GM23338 (cell line): ENCODE measurements around the gene RYR3. TPM values are rescaled to one million over a fixed set of nuclear protein-coding genes. Genes with fewer than 3 reads are reported as not detected.

Experiments used
- ATAC-seq: fragments of 200-7000 bp; cut with Tn5 transposase; 3 replicates; pipeline ENCODE4 v1.9.1; 2020
- DNase-seq: peaks from one replicate; pipeline ENCODE4 v3.0.0-alpha.2; 2015; ENCODE audit warnings: low spot score
- H2AFZ ChIP-seq: fragments of 200-600 bp; sonication (generic); 2 replicates; pipeline ENCODE4 v1.8.0; 2016; ENCODE audit warnings: antibody characterized with exemption, mild to moderate bottlenecking, moderate library complexity
- H3F3A ChIP-seq: fragments of 200-600 bp; sonication (generic); replicated peaks from 2 replicates; pipeline ENCODE4 v1.8.0; 2017; ENCODE audit warnings: antibody characterized with exemption, mixed run types, low read depth
- H3K27ac ChIP-seq: fragments of 200-600 bp; sonication (generic); 2 replicates; pipeline ENCODE4 v1.6.1; 2016; ENCODE audit warnings: low read depth
- H3K27me3 ChIP-seq: fragments of 200-600 bp; sonication (generic); 2 replicates; pipeline ENCODE4 v1.8.0; 2016; ENCODE audit warnings: mild to moderate bottlenecking, mixed run types, moderate library complexity; ENCODE audit not compliant: insufficient read depth
- H3K36me3 ChIP-seq: fragments of 200-600 bp; sonication (generic); 2 replicates; pipeline ENCODE4 v1.8.0; 2016; ENCODE audit warnings: mild to moderate bottlenecking; ENCODE audit not compliant: insufficient read depth
- H3K4me1 ChIP-seq: fragments of 200-600 bp; sonication (generic); 2 replicates; pipeline ENCODE4 v1.8.0; 2016; ENCODE audit warnings: mild to moderate bottlenecking, moderate library complexity; ENCODE audit not compliant: insufficient read depth
- H3K4me2 ChIP-seq: fragments of 200-600 bp; sonication (generic); 2 replicates; pipeline ENCODE4 v1.7.1; 2017; ENCODE audit warnings: mixed run types
- H3K4me3 ChIP-seq: fragments of 200-600 bp; sonication (generic); 2 replicates; pipeline ENCODE4 v1.6.1; 2016; ENCODE audit warnings: mixed run types
- H3K79me2 ChIP-seq: fragments of 200-600 bp; sonication (generic); replicated peaks from 2 replicates; pipeline ENCODE4 v1.8.0; 2017; ENCODE audit warnings: mild to moderate bottlenecking; ENCODE audit not compliant: insufficient read depth
- H3K9me2 ChIP-seq: fragments of 200-600 bp; sonication (generic); 2 replicates; pipeline ENCODE4 v1.8.0; 2017; ENCODE audit not compliant: insufficient read depth
- H4K20me1 ChIP-seq: fragments of 200-600 bp; sonication (generic); replicated peaks from 2 replicates; pipeline ENCODE4 v1.8.0; 2017; ENCODE audit warnings: mild to moderate bottlenecking; ENCODE audit not compliant: insufficient read depth
- H3K27ac Mint-ChIP-seq: 2 replicates; pipeline ENCODE4 v1.8.0; 2020; ENCODE audit warnings: inconsistent platforms, mild to moderate bottlenecking, moderate library complexity, mixed read lengths
- H3K27me3 Mint-ChIP-seq: 3 replicates; pipeline ENCODE4 v1.8.0; 2022; ENCODE audit warnings: low read depth, mild to moderate bottlenecking, moderate library complexity, mixed read lengths, inconsistent platforms; ENCODE audit not compliant: insufficient read depth, poor library complexity
- H3K36me3 Mint-ChIP-seq: 3 replicates; pipeline ENCODE4 v1.8.0; 2021; ENCODE audit warnings: low read depth, mild to moderate bottlenecking, inconsistent platforms, moderate library complexity, mixed read lengths
- H3K4me1 Mint-ChIP-seq: 3 replicates; pipeline ENCODE4 v1.8.0; 2020; ENCODE audit warnings: mild to moderate bottlenecking, inconsistent platforms, mixed read lengths
- H3K4me3 Mint-ChIP-seq: 3 replicates; pipeline ENCODE4 v1.8.0; 2021; ENCODE audit warnings: moderate library complexity, mild to moderate bottlenecking, inconsistent platforms, mixed read lengths
- H3K9me3 Mint-ChIP-seq: 3 replicates; pipeline ENCODE4 v1.8.0; 2020; ENCODE audit warnings: moderate library complexity, mild to moderate bottlenecking, inconsistent platforms, mixed read lengths
- CREB1 ChIP-seq: fragments of 250-450 bp; sonication (Bioruptor Pico); IDR thresholded peaks from 2 replicates; pipeline ENCODE4 v1.5.0; 2020; ENCODE audit warnings: low read depth, mild to moderate bottlenecking, moderate library complexity
- EZH2 ChIP-seq: fragments of 200-600 bp; sonication (generic); IDR thresholded peaks from one replicate; pipeline ENCODE4 v1.8.0; 2017; ENCODE audit warnings: antibody characterized with exemption, mild to moderate bottlenecking, low read depth; ENCODE audit not compliant: unreplicated experiment
- EZH2phosphoT487 ChIP-seq: fragments of 200-600 bp; sonication (generic); IDR thresholded peaks from one replicate; pipeline ENCODE4 v1.8.1; 2018; ENCODE audit warnings: antibody characterized with exemption; ENCODE audit not compliant: unreplicated experiment
- JUNB ChIP-seq: IDR thresholded peaks from one replicate; pipeline ENCODE4 v1.6.1; 2016; ENCODE audit warnings: antibody characterized with exemption; ENCODE audit not compliant: unreplicated experiment
- NANOG ChIP-seq: IDR thresholded peaks from 2 replicates; pipeline ENCODE4 v1.6.1; 2016; ENCODE audit warnings: antibody characterized with exemption, borderline replicate concordance
- POLR2AphosphoS5 ChIP-seq: IDR thresholded peaks from 2 replicates; pipeline ENCODE4 v1.6.1; 2016; ENCODE audit warnings: antibody characterized with exemption, low read depth
- STAT1 ChIP-seq: IDR thresholded peaks from one replicate; pipeline ENCODE4 v1.6.1; 2016; ENCODE audit warnings: antibody characterized with exemption; ENCODE audit not compliant: unreplicated experiment
- ZNF114 ChIP-seq: fragments of 250-450 bp; sonication (Bioruptor Pico); IDR thresholded peaks from 2 replicates; pipeline ENCODE4 v1.5.0; 2020; ENCODE audit warnings: mild to moderate bottlenecking, moderate library complexity
- ZNF331 ChIP-seq: fragments of 250-450 bp; sonication (Bioruptor Pico); IDR thresholded peaks from 2 replicates; pipeline ENCODE4 v1.5.0; 2020; ENCODE audit warnings: low read depth, mild to moderate bottlenecking, moderate library complexity
- polyA plus RNA-seq: library from polyadenylated mRNA; unstranded; fragments of >200 nt; fragmentation: Nextera tagmentation; extraction: Ambion mirVana; gene quantifications from 2 replicates; pipeline ENCODE4 v1.2.1, GENCODE V29; 2016
- total RNA-seq: library from RNA; depleted of rRNA; stranded (reverse); fragments of >200 nt; shearing (Covaris generic); gene quantifications from 2 replicates; pipeline ENCODE4 v1.2.3, GENCODE V29; 2014
- TF ChIP-seq, protein P1 (sequence below): fragments of 250-450 bp; sonication (Bioruptor Pico); IDR thresholded peaks from 2 replicates; pipeline ENCODE4 v1.5.0; 2020; ENCODE audit warnings: mild to moderate bottlenecking, moderate library complexity
- TF ChIP-seq, protein P2 (sequence below), 2 experiments: fragments of 200-600 bp in 1 of 2; sonication (generic) in 1 of 2; conservative IDR thresholded peaks; 2 replicates each; pipeline versions ENCODE4 v1.5.1 to v1.6.1; 2016 to 2017; ENCODE audit warnings: antibody characterized with exemption in 2 of 2, low read depth in 2 of 2, mild to moderate bottlenecking in 2 of 2, moderate library complexity in 1 of 2
- TF ChIP-seq, protein P3 (sequence below): IDR thresholded peaks from one replicate; pipeline ENCODE4 v1.6.1; 2018; ENCODE audit warnings: antibody characterized with exemption; ENCODE audit not compliant: unreplicated experiment

RYR3 gene
- total and polyA plus RNA-seq, 2 experiments from 2014 or later = 1.1 to 1.2 TPM

DNA sequence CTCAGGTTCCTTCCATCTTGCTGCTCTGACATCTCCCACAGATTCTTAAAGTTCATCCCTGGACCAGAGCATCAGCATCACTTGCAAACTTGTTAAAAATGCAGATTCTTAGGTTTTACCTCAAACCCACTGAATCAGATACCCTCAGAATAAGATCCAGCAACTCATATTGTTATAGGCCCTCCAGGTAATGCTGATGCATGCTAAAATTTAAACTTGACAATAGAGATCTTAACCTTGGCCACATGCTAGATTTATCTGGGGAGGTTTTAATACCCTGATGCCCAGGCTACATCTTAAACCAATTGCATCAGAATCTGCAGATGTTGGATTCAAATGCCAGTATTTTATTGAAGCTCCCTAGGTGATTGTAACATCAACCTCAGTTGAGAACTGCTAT, 256.9 kb downstream of the RYR3 start:
- Histone ChIP-seq H4K20me1 (no peaks in the 10 kb centered on the region), H3K4me1 (no peaks in the 10 kb centered on the region), H3K27me3 (no peaks in the 10 kb centered on the region), H3K9me2 (no peaks in the 10 kb centered on the region), H3K4me2 (no peak overlapping the region), H3F3A (no peaks in the 10 kb centered on the region), H3K36me3 (no peaks in the 10 kb centered on the region), H3K79me2 (no peaks in the 10 kb centered on the region), H3K4me3 (no peak overlapping the region), H2AFZ (no peak overlapping the region), H3K27ac (no peak overlapping the region)
- Mint-ChIP-seq H3K27ac (no peak overlapping the region), H3K9me3 (no peaks in the 10 kb centered on the region), H3K27me3 (no peaks in the 10 kb centered on the region), H3K4me1 (no peaks in the 10 kb centered on the region), H3K36me3 (no peaks in the 10 kb centered on the region), H3K4me3 (no peak overlapping the region)
- no peak for ATAC-seq
- TF ChIP-seq, protein P1, sequence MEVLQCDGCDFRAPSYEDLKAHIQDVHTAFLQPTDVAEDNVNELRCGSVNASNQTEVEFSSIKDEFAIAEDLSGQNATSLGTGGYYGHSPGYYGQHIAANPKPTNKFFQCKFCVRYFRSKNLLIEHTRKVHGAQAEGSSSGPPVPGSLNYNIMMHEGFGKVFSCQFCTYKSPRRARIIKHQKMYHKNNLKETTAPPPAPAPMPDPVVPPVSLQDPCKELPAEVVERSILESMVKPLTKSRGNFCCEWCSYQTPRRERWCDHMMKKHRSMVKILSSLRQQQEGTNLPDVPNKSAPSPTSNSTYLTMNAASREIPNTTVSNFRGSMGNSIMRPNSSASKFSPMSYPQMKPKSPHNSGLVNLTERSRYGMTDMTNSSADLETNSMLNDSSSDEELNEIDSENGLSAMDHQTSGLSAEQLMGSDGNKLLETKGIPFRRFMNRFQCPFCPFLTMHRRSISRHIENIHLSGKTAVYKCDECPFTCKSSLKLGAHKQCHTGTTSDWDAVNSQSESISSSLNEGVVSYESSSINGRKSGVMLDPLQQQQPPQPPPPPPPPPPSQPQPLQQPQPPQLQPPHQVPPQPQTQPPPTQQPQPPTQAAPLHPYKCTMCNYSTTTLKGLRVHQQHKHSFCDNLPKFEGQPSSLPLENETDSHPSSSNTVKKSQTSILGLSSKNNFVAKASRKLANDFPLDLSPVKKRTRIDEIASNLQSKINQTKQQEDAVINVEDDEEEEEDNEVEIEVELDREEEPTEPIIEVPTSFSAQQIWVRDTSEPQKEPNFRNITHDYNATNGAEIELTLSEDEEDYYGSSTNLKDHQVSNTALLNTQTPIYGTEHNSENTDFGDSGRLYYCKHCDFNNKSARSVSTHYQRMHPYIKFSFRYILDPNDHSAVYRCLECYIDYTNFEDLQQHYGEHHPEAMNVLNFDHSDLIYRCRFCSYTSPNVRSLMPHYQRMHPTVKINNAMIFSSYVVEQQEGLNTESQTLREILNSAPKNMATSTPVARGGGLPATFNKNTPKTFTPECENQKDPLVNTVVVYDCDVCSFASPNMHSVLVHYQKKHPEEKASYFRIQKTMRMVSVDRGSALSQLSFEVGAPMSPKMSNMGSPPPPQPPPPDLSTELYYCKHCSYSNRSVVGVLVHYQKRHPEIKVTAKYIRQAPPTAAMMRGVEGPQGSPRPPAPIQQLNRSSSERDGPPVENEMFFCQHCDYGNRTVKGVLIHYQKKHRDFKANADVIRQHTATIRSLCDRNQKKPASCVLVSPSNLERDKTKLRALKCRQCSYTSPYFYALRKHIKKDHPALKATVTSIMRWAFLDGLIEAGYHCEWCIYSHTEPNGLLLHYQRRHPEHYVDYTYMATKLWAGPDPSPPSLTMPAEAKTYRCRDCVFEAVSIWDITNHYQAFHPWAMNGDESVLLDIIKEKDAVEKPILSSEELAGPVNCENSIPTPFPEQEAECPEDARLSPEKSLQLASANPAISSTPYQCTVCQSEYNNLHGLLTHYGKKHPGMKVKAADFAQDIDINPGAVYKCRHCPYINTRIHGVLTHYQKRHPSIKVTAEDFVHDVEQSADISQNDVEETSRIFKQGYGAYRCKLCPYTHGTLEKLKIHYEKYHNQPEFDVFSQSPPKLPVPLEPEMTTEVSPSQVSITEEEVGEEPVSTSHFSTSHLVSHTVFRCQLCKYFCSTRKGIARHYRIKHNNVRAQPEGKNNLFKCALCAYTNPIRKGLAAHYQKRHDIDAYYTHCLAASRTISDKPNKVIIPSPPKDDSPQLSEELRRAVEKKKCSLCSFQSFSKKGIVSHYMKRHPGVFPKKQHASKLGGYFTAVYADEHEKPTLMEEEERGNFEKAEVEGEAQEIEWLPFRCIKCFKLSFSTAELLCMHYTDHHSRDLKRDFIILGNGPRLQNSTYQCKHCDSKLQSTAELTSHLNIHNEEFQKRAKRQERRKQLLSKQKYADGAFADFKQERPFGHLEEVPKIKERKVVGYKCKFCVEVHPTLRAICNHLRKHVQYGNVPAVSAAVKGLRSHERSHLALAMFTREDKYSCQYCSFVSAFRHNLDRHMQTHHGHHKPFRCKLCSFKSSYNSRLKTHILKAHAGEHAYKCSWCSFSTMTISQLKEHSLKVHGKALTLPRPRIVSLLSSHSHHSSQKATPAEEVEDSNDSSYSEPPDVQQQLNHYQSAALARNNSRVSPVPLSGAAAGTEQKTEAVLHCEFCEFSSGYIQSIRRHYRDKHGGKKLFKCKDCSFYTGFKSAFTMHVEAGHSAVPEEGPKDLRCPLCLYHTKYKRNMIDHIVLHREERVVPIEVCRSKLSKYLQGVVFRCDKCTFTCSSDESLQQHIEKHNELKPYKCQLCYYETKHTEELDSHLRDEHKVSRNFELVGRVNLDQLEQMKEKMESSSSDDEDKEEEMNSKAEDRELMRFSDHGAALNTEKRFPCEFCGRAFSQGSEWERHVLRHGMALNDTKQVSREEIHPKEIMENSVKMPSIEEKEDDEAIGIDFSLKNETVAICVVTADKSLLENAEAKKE (CRISPR knock-in tag) = no peak
- TF ChIP-seq ZNF331 (CRISPR knock-in tag) (no peak), EZH2phosphoT487 (no peak), NANOG (no peak), STAT1 (no peak), POLR2AphosphoS5 (no peak), EZH2 (no peak), CREB1 (CRISPR knock-in tag) (no peak), JUNB (no peak), ZNF114 (CRISPR knock-in tag) (no peak)
- TF ChIP-seq, protein P2, sequence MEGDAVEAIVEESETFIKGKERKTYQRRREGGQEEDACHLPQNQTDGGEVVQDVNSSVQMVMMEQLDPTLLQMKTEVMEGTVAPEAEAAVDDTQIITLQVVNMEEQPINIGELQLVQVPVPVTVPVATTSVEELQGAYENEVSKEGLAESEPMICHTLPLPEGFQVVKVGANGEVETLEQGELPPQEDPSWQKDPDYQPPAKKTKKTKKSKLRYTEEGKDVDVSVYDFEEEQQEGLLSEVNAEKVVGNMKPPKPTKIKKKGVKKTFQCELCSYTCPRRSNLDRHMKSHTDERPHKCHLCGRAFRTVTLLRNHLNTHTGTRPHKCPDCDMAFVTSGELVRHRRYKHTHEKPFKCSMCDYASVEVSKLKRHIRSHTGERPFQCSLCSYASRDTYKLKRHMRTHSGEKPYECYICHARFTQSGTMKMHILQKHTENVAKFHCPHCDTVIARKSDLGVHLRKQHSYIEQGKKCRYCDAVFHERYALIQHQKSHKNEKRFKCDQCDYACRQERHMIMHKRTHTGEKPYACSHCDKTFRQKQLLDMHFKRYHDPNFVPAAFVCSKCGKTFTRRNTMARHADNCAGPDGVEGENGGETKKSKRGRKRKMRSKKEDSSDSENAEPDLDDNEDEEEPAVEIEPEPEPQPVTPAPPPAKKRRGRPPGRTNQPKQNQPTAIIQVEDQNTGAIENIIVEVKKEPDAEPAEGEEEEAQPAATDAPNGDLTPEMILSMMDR (conservative IDR thresholded peaks at IDR 0.05; ENCODE audit: low read depth in 2 of 2) = no peak
- TF ChIP-seq, protein P3, sequence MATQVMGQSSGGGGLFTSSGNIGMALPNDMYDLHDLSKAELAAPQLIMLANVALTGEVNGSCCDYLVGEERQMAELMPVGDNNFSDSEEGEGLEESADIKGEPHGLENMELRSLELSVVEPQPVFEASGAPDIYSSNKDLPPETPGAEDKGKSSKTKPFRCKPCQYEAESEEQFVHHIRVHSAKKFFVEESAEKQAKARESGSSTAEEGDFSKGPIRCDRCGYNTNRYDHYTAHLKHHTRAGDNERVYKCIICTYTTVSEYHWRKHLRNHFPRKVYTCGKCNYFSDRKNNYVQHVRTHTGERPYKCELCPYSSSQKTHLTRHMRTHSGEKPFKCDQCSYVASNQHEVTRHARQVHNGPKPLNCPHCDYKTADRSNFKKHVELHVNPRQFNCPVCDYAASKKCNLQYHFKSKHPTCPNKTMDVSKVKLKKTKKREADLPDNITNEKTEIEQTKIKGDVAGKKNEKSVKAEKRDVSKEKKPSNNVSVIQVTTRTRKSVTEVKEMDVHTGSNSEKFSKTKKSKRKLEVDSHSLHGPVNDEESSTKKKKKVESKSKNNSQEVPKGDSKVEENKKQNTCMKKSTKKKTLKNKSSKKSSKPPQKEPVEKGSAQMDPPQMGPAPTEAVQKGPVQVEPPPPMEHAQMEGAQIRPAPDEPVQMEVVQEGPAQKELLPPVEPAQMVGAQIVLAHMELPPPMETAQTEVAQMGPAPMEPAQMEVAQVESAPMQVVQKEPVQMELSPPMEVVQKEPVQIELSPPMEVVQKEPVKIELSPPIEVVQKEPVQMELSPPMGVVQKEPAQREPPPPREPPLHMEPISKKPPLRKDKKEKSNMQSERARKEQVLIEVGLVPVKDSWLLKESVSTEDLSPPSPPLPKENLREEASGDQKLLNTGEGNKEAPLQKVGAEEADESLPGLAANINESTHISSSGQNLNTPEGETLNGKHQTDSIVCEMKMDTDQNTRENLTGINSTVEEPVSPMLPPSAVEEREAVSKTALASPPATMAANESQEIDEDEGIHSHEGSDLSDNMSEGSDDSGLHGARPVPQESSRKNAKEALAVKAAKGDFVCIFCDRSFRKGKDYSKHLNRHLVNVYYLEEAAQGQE = no peak
- no peak for DNase-seq
